ENCODE results near the gene SNX21.
"Not testable (repeated sequence)": the region's sequence is repeated elsewhere in the genome, so short reads cannot be mapped to it uniquely, and the experiment has no call there.

Gene SNX21

DNA sequence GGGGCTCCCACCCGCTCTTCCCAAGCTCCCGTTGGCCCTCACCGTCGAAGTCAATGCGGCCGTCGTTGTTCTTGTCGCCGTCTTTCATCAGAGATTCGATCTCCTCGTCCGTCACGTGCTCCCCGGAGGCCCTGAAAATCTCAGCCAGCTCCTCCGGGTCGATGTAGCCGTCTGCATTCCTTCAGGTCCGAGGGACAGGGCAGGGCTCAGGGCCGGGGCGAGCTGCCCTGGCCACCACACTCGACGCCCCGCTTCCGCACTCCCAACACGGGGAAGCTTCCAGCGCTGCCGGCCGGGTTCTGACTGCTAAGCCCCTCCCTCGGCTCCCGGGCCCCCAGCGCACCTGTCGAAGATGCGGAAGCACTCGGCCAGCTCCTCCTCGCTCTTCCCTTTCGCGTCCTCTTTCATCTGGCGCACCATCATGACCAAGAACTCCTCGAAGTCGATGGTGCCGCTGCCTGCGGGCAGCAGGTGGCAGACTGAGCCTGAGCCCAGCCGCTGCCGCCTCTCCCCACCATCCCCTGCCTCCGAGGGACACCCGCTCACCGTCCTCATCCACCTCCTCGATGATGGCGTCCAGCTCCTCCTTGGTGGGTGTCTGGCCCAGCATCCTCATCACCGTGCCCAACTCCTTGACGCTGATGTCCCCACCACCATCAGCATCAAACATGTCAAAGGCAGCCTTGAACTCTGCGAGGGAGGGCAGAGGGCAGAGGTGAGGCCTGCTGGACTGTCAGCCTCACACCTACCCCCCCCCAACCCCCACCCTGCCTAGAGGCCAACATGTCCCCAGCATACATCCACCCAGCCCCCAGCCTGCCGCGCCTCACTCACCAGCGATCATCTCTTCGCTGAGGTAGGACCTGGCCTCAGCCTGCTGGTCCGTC lies 9.4 kb upstream of the SNX21 start:
- DNase-seq = no peak

DNA sequence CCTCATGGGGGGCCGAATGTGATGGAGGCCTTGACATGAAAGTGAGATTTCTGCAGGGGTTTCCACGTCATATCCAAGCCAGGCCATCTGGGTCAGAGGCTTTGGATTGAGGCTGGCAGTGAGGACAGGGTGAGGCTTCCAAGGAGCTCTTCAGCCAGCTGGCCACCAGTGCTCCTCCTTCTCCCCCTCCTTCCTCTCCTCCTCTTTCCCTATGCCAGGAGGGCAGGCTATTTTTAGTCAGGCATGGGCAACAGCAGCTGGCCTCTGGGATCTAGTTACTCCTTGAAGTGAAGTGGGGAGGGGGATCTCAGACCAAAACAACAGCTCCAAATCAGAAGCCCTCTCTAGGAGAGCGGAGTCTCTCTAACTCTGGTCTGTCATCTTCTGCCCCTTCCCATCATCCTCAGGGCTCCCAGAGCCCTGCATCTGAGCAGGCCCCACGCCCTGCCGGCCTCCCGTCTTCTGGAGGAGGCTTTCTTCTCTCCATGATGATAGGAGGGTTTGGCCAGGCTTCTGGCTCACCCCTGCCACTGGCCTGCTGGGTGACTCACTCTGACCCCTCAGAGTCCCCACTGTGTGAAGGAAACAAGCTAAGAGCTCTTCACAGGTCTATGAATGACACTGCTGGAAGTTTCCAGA lies 7.1 kb upstream of the SNX21 start:
- DNase-seq = no peak

DNA sequence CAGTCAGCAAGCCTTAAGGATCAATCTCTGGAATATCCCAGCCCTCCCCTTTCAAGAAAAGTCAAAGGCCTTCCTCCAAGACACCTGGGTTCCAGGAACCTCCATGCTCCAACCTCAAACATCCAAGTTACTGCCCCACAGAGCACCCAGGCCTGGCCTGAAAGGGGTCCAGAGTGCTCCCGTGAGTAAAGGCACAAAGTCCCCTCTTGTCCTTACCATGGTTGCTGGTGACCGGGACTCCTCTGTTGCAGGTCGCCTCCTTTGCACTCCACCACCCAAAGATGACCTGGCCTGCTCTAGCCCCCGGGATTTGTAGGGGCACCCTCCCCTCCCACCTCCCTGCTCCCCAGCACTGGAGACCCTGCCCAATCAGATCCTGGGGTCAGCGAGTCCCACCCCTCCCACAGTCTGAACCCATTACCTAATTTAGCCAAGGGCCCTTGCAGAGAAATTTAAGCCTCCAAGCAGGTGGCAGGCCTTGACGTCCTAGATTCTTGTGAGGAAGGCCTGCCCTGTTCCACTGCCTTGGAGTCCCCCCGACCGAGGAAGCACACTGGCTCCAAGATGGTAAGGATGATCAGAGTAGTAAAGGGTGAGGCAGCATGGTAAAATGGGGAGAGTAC lies 6.5 kb upstream of the SNX21 start, which contains the start of gene TNNC2:
TNNC2 (minus strand) TSS at position 283 of the 623 bp plus-strand sequence; CDS start at position 219, 64 bp downstream.
- no peak for DNase-seq

DNA sequence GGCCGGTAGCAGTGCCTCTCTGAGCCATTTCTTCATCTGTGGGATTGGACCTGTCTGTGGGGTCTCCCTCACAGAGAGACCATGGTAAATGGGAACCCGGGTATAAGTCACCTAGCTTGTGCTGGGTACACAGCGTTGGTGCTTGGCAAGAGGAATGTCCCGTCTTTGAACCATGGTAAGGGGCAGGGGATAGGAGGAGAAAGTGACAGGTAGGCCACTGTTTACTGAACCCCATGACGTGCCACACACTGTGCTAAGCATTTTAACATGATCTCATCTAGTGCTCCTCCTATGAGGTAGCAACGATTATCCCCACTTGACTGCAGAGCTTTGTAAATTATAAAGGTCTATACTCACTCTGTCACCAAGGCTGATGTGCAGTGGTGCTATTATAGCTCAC lies 5.9 kb upstream of the SNX21 start:
- no peak for DNase-seq

DNA sequence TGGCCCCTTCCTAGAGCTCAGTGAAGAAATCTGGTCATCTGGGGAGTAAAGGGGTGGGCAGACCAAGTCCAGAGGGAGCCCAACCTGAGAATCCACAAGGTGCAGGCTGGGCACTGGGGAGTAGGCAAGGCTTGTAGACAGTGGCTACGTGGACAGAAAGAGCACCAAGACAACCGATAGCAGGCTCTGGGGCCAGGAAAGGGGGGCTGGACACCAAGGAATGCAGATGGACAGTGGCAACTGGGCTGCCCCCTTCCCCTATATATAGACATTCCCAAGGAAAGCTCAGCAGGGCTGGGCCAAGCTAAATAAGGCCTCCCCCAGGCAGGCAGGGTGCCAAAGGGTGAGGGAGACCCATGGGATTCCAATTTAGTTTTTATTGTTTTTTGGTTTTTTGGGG lies 5.0 kb upstream of the SNX21 start:
- DNase-seq = no peak

DNA sequence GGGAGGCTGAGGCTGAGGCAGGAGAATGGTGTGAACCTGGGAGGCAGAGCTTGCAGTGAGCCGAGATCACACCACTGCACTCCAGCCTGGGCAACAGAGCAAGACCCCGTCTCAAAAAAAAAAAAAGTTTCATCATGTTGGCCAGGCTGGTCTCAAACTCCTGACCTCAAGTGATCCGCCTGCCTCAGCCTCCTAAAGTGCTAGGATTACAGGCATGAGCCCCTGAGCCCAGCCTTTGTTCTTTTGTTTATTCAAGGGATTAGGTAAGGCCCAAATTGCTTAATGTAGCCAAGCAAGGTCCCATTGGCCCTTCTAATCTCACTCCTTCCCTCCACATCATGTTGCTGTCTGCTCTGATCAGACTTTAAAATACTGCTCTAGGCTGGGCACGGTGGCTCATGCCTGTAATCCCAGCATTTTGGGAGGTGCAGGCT lies 3.9 kb upstream of the SNX21 start:
- not testable (repeated sequence) for DNase-seq

DNA sequence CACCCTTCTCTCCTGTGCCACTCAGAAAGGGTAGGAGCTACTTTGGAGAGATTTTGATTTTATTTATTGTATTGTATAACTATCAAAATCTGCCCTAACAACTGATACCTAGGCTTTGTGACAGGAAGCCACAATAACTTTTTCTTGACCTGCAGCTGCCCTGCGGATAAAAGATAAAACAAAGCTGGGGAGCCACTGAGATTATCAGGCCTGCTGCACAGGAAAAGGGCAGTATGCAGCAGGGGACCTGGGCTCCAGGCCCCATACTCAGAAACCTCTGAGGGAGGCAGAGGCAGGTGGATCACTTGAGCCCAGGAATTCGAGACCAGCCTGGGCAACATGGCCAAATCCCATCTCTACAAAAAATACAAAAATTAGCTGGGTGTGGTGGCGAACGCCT lies 980 bp upstream of the SNX21 start:
- no peak for DNase-seq

DNA sequence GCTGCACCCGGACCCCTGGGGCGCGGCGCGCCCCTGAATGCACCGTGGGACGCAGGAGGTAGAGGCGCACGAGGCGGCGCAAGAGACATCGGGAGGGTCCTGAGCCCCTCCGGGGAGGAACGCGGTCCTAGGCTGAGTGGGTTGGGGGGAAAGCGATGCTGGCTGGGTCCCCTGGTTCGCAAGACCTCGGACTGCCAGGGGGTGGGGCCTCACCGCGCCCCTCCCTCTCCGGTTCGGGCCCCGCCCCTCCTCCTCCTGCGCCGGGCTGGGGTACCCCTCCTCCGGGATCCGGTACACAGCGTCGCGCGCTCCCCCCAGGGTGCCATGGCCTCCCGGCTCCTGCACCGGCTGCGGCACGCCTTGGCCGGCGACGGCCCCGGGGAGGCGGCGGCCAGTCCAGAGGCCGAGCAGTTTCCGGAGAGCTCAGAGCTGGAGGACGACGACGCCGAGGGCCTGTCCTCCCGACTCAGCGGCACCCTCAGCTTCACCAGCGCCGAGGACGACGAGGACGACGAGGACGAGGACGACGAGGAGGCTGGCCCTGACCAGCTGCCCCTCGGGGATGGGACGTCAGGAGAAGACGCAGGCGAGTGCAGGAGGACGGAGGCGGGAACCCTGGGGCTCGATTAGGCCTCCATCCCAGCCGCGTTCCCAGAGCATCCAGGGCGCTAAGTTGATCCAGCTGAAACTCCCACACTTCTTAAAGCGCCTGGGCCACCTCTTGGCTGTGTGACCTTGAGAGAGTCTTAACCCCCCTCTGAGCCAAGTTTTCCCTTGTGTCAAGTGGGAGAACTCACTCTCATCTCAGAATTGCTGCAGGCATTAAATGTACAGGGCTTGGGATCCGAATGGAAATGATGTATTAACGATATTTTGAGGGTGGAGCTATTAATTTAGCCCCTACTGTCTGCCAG lies 541 bp downstream of the SNX21 start:
- peak; percentile 46 for DNase-seq

DNA sequence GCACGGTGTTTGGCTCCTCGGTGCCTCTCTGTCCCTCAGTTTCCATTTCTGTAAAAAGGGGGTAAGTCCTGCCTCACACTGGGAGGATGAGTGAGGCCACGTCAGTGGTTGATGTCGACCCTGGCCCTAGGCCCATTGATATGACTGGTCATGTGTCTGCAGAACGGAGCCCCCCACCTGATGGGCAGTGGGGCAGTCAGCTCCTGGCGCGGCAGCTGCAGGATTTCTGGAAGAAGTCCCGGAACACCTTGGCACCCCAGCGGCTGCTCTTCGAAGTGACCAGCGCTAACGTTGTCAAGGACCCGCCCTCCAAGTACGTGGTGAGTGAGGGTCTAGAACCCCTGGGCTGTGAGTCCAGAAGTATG lies 1.2 kb downstream of the SNX21 start:
- no peak for DNase-seq

DNA sequence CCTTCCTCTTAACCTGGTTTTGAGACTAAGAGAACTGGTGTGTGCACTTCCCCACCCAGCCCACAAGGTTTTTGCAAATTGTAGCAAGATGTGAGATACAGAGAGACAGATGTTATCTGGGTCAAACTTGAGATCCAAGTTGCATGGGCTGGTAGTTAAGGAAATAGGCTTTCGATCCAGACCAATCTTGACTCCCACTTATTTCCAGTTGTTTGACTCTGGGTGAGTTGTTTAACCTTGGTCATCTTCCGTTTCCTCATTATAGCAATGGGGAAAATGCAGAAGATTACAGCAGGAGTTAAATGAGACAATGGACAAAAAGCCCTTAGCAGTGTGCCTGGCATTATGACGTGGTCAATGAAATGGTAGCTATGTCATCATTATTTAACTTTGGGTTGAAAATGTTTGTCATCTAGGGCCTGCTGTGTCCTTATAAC lies 1.7 kb downstream of the SNX21 start:
- DNase-seq = no peak

DNA sequence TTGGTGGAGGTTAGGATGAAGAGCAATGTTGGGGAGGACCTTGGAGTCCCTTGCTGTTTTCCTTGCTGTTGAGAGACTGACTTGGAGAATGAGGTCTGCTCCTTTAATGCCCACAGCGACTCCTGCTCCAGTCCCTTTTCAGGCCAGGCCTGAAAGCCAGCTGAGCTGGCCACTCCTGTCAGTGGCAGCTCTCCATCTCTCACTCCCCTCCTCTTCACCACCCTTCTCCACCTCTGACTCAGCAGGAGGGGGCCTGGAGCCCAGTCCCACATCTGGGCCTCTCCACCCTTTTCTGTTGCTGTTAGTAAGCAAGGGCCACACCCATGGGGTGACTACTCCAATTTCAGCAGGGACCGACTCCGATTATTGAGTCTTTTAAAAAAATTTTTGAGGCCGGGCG lies 2.2 kb downstream of the SNX21 start:
- DNase-seq = no peak

DNA sequence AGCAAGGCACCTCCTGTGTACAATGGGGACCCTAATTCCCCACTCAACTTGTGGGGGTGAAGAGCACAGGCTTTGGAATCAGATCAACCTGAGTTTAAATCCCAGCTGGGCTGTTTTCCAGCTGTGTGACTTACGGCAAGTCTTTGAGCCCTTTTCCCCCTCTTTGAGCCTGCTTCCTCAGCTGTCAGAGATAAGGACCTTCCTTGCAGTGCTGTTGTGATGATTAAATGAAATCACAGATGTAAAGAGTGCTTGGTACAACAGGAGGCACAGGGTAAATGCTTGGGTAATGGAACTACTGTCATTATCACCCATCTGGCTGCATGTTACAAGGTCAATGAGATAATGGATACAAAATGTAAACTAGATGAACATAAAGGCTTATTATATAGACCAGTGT lies 3.2 kb downstream of the SNX21 start:
- DNase-seq = no peak

DNA sequence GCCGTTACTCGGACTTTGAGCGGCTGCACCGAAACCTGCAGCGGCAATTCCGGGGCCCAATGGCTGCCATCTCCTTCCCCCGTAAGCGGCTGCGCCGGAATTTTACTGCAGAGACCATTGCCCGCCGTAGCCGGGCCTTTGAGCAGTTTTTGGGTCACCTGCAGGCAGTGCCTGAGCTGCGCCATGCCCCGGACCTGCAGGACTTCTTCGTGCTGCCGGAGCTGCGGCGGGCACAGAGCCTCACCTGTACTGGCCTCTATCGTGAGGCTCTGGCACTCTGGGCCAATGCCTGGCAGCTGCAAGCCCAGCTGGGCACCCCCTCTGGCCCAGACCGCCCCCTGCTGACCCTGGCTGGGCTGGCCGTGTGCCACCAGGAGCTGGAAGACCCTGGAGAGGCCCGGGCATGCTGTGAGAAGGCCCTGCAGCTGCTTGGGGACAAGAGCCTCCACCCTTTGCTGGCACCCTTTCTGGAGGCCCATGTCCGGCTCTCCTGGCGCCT lies 7.2 kb downstream of the SNX21 start:
- no peak for DNase-seq

DNA sequence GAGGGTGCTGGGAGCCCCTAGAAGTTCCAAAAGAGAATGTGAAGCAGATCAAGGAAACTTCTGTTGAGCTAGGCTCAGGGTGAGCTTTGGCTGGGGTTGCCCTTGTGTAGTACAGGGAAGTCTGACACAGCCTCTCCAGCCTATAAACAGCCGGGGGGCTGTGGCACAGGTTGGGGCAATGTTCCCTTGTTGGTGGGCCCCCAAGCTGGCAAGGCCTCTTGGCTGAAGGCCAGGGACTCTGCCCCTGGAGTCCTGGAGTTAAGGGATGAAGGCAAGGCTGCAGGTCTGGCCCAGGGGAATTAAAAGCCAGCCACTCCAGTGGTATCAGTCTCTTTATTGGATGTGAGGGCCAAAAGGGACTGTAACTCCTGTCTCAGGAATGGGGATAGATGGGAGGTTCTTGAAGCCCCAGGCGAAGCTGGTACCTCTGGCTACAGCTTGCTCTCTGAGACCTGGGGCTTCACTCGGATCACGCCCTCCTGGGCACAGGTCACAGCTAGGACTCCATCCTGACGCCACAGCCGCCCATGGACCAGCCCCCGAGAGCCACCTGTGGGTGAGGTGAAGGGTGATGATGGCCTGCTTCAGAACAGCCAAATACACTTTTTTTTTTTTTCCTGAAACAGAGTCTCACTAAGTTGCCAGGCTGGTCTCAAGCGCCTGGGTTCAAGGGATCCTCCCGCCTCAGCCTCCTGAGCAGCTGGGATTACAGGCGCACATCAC lies 8.0 kb downstream of the SNX21 start:
- no peak for DNase-seq

DNA sequence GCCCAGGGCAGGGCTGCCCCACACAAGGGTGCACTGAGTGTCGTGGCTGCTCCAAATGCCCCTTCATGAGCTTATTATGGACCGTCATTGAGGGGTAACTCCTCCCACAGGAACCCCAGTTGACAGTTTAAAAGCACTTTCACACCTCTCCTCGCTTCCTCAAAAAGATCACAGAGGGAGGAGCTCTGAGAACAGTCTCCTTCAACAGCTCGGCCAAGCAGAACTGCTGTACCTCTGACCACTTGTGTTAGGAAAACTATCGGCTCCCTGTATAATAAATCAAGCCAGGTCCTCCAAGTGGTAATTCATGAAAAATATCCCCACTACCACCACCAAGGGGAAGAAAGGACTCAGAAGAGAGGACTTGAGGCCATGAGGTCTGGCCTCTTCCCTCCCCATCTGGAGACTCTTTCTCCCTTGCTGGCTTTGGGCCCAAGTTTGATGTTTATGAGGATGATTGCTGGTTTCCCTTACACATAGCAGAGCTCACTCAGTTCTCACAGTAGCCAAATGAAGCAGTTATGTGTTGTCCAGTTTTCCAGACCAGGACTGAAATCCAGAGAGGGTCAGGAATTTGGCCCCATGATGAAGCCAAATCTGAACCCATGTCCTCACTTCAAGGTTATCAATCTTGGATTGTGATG lies 8.7 kb downstream of the SNX21 start:
- no peak for DNase-seq

DNA sequence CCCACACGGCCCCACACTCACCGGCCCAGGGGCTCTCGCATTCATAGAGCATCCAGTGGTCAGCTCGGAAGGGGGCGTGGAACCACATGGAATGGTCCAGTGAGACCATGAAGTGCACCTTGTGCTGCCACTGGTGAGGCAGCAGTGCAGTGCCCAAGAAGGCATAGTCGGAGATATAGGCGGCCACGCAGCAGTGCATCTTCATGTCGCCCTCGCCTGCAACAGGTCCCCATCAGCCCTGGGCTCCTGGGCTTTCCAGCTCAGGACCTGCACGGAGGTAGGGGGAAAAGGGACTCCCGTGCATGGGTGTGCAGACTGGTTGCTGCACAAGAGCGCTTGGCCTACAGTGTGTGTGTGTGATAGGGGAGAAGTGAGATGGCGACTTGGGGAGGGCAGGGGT lies 9.9 kb downstream of the SNX21 start:
- no peak for DNase-seq

DNA sequence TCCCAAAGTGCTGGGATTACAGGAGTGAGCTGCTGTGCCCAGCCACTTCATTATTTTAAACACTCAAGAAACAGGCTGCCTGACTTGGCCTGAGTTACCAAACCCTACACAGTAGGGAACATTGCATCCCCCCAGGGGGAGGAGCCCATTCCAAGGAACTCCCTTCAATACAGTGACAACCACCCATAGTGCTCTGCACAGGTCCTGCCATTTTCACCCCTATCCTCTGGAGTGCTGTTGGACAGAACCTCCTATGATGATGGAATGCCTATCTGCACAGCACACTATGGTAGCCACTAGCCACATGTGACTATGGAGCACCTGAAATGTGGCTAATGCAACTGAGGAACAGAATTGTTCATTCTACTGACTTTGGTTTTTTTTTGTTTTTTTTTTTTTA lies 11.9 kb downstream of the SNX21 start:
- no peak for DNase-seq

DNA sequence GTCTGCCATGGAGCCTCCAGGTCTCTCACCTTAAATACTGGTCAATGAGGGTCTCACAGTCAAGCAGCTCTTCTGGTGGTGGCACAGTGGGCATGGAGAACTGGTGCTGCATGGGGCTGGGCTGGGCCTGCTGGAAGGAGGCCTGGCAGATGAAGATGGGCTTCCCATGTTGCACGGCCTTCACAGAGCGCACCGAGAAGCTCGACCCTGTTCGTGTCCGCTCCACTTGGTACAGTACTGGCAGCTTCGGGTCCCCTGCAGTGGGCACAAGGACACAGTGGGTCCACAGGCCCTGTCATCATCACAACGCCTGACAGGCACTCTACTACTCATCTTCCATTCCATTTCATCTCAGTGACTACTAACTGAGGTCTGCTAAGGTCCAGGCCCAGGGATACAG lies 14.8 kb downstream of the SNX21 start:
- DNase-seq = no peak

DNA sequence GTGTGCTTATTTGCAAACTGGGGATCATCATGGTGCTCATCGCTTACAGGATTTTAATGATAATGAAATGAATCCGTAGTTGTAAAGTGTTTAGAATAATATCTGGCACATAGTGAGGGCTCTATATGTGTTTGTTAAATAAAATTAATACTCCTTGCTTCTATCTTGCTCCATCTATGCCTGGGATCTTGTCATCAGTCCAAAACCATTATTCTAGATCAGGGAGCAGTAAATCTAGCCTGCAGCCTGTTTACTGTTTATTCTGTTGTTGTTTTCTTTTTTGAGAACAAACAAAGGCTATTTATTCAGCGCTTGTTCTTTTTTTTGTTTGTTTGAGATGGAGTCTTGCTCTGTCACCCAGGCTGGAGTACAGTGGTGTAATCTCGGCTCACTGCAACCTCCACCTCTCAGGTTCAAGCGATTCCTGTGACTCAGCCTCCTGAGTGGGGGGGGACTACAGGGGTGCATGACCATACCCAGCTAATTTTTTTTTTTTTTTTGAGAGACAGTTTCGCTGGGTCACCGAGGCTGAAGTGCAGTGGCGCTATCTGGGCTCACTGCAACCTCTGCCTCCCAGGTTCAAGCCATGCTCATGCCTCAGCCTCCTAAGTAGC lies 15.5 kb downstream of the SNX21 start:
- no peak for DNase-seq

DNA sequence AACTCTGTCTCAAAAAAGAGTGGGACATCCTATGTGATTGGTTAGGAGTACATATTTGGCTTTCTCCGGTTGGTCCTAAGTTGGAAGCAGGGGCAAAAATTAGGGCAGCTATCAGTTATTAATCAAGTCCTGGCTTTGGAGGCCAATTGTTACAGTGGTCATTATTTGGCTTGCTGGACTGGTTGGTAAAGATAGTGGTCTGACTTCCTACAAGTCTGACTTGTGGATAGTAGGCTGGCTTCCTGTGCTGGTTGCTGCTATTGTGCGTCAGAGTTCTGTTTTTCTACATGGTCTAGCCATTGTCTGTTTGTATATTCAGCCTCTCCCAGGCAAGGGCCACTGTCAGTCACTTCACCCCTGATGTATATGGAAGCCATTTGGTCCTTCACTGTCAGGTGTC lies 16.6 kb downstream of the SNX21 start:
- no peak for DNase-seq

DNA sequence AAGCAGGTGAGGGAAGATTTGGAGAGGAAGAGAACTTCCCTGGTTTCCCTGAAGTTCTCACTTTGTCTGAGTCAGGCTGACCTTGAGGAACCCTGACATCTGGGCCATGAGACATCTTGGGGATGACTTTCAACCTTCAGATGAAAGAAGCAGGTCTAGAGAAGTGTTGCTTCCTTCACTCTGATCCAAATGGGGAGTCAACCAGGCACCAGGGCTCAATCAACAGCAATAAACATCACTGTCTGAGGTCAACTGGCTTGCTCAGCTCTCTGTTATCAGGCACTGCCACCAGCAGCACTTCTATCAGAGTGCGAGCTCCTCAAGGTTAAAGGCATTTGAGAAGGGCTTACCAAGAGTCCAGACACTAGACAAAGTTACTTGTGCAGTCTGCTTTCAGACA lies 17.3 kb downstream of the SNX21 start:
- no peak for DNase-seq
